Ectodermal cell (in vitro differentiated cells): ENCODE results near the gene APC2.

ENCODE experiments used
- H3K27ac ChIP-seq: 2 replicates; pipeline ENCODE4 v1.7.0; 2013; ENCODE audit warnings: mild to moderate bottlenecking, low read depth, low read length; ENCODE audit not compliant: insufficient read depth, poor library complexity, severe bottlenecking
- H3K27me3 ChIP-seq: 2 replicates; pipeline ENCODE4 v1.7.0; 2013; ENCODE audit warnings: mild to moderate bottlenecking, low read length; ENCODE audit not compliant: insufficient read depth, control insufficient read depth, poor library complexity, severe bottlenecking
- H3K36me3 ChIP-seq: one replicate; pipeline ENCODE4 v1.7.0; 2013; ENCODE audit warnings: low read length; ENCODE audit not compliant: control insufficient read depth, insufficient read depth
- H3K4me1 ChIP-seq: one replicate; pipeline ENCODE4 v1.7.0; 2013; ENCODE audit warnings: low read length; ENCODE audit not compliant: control insufficient read depth, insufficient read depth
- H3K4me3 ChIP-seq: 2 replicates; pipeline ENCODE4 v1.7.0; 2013; ENCODE audit warnings: low read depth, low read length, control low read depth; ENCODE audit not compliant: insufficient read depth
- H3K9me3 ChIP-seq: 2 replicates; pipeline ENCODE4 v1.7.0; 2013; ENCODE audit warnings: mild to moderate bottlenecking, low read length, moderate library complexity; ENCODE audit not compliant: control insufficient read depth
- WGBS, 2 experiments: methylation state at CpG; one replicate each; pipeline ENCODE4 v1.1.7; 2013; ENCODE audit warnings: missing lambda C conversion rate in 2 of 2; 5-methylcytosine and 5-hydroxymethylcytosine counted together

Gene APC2

DNA sequence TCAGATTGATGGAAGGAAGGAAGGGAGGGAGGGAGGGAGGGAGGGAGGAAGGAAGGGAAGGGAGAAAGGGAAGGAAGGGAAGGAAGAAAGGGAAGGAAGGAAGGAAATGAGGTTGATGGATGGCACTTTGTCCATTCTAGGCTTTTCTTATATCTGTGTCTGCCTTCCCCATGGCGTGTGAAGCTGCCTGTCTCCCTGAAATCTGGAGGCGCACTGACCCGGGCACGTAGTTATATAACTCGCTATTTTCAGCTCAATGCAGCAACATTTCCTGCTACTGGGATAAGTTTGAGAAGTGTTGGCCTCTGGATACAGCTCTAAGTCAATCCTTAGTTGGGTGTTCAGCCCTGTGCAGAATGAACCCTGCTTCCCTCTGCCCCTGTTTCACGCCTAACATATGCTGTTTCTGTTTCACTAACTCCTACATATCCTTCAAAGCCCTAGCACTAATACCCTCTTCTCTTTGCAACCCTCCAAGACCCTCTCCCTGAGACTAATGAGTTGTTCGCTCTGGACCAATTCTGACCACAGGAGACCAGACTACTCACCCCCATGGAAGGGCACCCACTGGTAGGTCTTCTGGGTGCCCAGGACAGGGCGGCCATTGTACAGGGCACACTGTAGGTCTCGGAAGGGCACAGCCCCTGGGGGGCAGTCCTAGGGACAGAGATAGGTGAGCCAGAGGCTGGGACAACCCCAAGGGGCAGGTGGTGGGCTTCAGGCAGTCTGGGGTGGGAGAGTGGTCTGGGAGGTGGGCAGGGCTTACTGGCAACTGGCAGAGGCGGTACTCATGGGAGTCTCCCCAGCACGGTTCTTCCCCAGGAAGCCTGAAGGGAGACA, 59.9 kb downstream of the APC2 start:
- no peak overlapping the region for H3K4me3 ChIP-seq
- peaks cover 11% of the 10 kb centered on the region for H3K4me1 ChIP-seq
- no peak overlapping the region for H3K27ac ChIP-seq
- no peaks in the 10 kb centered on the region for H3K9me3 ChIP-seq
- peaks cover 56% of the 10 kb centered on the region for H3K27me3 ChIP-seq
- no peaks in the 10 kb centered on the region for H3K36me3 ChIP-seq
- WGBS, 2 experiments: 73 to 75% methylated on average over 11 of the region's 11 CpGs

DNA sequence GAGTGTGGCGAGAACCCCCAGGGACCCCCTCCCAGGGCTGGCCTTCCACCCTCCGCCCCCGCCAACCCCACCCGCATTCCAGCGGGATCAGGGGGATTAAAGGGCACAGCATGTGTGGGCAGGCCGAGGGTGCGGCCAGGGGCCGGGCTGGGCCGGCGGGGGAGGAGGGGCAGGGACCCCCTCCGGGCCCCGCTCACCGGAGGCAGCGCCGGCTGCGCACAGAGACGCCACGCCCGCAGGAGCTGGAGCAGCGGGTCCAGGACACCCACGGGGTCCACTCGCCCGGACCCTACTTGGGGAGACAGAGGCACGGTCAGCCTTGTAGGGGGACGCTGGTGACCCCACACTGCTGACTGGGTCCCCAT, 60.5 kb downstream of the APC2 start:
- H3K27me3 ChIP-seq: peaks cover 59% of the 10 kb centered on the region
- H3K27ac ChIP-seq: no peak overlapping the region
- H3K4me3 ChIP-seq: no peak overlapping the region
- WGBS, 2 experiments: 26 to 29% methylated on average over 25 of the region's 25 CpGs
- peaks cover 11% of the 10 kb centered on the region for H3K4me1 ChIP-seq
- H3K36me3 ChIP-seq: no peaks in the 10 kb centered on the region
- no peaks in the 10 kb centered on the region for H3K9me3 ChIP-seq

DNA sequence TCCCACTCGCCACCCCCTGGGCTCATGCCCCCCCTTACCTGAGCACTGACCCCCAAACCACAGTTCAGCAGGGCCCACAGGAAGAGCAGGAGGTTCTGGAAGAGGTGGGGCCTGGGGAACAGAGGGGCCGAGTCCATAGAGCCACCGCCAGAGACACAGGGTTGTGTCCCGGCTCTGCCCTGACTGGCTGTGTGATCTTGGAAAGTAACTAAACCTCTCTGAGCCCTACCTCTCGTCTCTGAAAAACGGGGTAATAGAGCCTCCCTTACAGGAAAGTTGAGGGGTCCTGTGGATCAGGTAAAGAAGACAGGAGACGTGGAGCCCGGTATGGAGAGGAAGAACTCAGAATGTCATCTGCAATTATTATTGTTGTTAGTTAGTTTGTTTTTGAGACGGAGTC, 60.9 kb downstream of the APC2 start:
- 65 to 67% methylated on average over 9 of the region's 9 CpGs for WGBS, 2 experiments
- Histone ChIP-seq H3K36me3 (no peaks in the 10 kb centered on the region), H3K9me3 (no peaks in the 10 kb centered on the region), H3K4me1 (peaks cover 11% of the 10 kb centered on the region), H3K4me3 (no peak overlapping the region), H3K27ac (no peak overlapping the region), H3K27me3 (peaks cover 61% of the 10 kb centered on the region)

DNA sequence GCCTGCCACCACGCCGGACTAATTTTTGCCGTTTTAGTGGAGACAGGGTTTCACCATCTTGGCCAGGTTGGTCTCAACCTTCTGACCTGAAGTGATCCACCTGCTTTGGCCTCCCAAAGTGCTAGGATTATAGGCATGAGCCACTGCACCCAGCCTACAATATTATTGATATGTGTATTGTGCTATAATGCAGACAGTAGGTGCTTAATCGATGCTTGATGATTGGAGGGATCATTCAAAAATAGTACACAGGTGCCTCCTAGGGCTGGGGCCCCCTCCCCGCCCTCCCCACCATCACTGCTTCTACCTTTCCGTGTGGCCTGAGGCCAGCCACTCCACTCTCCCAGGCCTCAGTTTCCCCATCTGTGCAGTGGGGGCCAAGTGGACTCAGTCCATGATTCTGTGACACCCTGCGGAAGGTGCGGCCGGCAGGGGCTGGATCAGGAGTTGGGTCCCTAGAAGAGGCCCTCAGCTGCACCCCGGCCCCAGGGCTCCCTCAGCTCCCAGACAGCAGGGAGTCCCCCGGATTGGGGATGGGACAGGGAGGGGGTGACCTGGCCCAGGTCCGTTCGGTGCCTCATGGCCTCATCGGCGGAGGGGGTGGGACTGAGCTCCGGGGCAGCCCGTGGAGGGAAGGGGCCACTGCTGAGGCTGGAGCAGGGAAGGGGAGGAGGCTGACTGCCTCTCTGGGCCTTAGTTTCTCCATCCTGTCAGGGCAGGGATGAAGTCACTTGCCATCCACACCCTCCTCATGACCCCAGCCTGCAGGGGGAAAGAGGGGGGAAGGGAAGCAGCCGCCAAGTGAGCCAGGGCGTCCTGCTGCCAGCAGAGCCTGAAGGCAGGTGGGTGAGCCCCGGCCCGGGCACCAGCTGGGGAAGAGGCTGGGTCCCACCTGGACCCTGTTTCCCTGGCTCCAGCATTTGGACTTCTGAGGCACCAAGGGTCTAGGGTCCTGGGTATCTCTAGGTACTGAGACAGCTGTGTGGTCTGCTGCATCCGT, 61.7 kb downstream of the APC2 start:
- 70 to 77% methylated on average over 22 of the region's 22 CpGs for WGBS, 2 experiments
- Histone ChIP-seq H3K27ac (no peak overlapping the region), H3K36me3 (no peaks in the 10 kb centered on the region), H3K4me3 (no peak overlapping the region), H3K27me3 (peaks cover 62% of the 10 kb centered on the region), H3K4me1 (peaks cover 11% of the 10 kb centered on the region), H3K9me3 (no peaks in the 10 kb centered on the region)

DNA sequence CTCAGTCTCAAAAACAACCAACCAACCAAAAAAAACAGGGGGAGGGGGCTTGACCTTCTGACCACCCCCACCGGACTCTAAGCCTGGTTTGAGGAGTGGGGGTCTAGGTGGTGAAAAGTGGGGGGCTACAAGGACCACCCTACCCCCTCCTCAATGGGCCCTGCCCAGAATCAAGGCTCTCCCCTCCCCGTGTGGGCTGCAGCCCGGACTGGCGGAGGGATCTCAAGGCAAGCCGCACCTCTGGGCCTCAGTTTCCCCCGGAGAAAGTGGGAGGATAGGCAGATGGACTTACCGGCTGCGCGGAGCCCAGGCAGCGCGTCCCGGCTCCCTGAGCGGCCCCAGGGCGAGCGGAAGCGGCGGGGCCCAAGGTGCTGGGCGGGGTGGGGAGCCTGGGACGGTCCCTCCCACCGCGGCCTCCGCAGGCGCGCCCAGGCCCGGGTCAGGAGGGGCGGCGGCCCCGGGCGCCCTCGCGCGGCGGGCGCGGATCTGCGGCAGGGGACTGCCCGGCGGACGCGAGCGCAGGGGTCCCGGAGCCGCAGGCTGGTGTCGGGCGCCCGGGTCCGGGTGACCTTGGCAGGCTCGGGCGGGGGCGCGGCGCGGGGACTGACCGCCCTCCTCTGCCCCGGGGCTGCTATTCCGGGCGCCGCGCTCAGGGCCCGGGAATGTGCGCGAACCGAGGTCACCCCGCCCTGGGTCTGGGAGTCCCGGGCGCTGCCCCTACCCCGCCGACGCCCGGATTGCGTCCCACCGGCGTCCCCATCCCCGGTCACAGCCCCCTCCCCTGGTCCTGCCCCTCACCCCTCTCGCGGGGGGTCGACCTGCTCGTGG, 63.0 kb downstream of the APC2 start, which contains the start of gene ADAMTSL5:
ADAMTSL5 (minus strand) TSS at position 349 of the 828 bp plus-strand sequence. CDS start 2,076 bp downstream, outside the sequence.
- H3K36me3 ChIP-seq: no peaks in the 10 kb centered on the region
- H3K27me3 ChIP-seq: peaks cover 62% of the 10 kb centered on the region
- H3K9me3 ChIP-seq: no peaks in the 10 kb centered on the region
- no peak within 1 kb of the TSS for H3K4me3 ChIP-seq
- peaks cover 11% of the 10 kb centered on the region for H3K4me1 ChIP-seq
- 5 to 6% methylated on average over 77 to 78 of the region's 78 CpGs for WGBS, 2 experiments
- H3K27ac ChIP-seq: no peak within 1 kb of the TSS

DNA sequence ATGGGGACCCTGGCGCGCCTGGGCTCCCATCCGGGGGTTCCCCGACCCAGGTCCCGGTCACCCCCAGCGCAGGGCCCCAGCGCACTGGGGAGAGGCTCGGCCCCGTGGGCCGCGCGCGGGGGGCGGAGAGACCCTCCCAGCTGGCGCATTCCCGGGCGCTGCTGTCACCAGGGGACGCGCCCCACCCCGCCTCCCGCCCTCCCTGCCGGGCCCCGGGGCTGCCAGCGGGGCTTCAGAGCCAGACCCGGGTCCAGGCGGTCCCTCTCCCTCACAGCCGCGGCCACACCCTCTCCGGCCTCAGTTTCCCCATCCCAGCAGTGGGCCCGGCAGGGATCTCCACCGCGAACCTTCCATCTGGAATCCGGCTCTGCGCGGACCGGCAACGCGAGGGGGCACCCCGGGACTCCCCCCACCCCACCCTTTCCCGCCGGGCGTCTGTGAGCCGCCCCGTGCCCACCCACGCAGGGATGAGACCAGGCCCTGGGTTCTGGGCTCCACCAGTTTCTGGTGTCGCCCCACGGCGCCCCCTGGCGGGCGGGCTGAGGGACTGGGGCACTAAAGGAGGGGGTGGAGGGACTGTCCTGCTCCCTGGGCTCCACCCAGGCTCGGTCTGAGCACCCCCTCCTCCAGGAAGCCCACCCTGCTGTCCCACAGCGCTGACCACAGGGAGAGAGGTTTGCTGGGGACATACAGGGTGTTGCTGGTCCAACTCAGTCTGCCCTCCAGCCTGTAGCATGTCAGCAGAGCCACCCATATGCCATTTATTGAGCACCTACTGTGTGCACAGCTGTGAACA, 63.8 kb downstream of the APC2 start:
- peaks cover 62% of the 10 kb centered on the region for H3K27me3 ChIP-seq

DNA sequence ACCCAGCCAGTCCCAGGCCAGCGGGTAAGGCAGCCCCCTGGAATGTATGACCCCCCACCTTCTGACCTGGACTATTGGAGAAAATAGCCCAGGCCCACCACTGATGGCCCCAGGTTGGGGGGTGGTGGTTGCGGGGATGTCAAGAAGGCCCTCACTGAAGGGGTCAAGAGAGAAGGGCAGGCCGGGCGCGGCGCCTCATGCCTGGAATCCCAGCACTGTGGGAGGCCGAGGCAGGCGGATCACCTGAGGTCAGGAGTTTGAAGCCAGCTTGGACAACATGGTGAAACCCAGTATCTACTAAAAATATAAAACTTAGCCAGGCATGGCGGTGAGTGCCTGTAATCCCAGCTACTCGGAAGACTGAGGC, 64.4 kb downstream of the APC2 start:
- WGBS, 2 experiments: 71 to 77% methylated on average over 10 of the region's 10 CpGs
- H3K27ac ChIP-seq: no peak overlapping the region
- H3K27me3 ChIP-seq: peaks cover 59% of the 10 kb centered on the region
- no peaks in the 10 kb centered on the region for H3K36me3 ChIP-seq
- H3K4me3 ChIP-seq: no peak overlapping the region
- peaks cover 11% of the 10 kb centered on the region for H3K4me1 ChIP-seq
- no peaks in the 10 kb centered on the region for H3K9me3 ChIP-seq

More for the DNA sequence above, 63.8 kb downstream of the APC2 start:
- 19 to 21% methylated on average over 52 of the region's 52 CpGs for WGBS, 2 experiments
- H3K36me3 ChIP-seq: no peaks in the 10 kb centered on the region
- H3K4me3 ChIP-seq: no peak overlapping the region
- H3K4me1 ChIP-seq: peaks cover 11% of the 10 kb centered on the region
- no peak overlapping the region for H3K27ac ChIP-seq
- H3K9me3 ChIP-seq: no peaks in the 10 kb centered on the region

DNA sequence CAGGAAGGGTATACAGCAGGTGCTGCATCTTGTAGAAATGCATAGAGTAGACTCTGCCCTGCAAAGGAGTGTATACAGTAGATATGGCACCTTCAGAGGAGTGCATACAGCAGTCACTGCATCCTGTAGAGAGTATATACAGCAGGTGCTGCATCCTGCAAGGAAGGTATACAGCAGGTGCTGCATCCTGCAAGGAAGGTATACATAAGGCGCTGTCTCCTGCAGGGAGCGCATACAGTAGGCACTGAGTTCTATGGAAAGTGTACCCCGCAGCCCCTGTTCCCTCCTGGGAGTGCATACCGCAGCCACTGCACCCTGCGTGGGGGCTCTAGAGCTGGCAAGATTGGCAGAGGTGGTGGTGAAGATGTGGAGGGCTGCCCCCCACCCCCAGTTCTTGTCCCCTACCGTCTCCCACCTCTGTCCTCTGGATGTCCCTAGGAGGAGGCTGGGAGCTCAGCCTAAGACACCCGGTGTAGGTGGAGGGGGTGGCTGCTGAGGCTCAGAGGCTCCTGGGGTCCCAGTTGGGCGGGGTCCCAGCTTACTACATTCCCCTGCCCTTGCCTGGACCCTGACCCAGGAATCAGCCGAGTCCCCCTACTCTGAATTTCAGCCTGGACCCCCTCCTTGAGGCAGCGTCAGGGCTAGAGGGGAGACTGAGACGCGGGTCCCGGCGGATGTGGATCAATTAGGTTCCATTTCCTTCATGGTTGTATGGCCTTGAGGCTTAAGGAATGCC, 65.2 kb downstream of the APC2 start:
- no peaks in the 10 kb centered on the region for H3K36me3 ChIP-seq
- H3K4me1 ChIP-seq: peaks cover 9% of the 10 kb centered on the region
- H3K27me3 ChIP-seq: peaks cover 60% of the 10 kb centered on the region
- no peak overlapping the region for H3K27ac ChIP-seq
- no peak overlapping the region for H3K4me3 ChIP-seq
- WGBS, 2 experiments: 81 to 82% methylated on average over 13 to 14 of the region's 14 CpGs
- H3K9me3 ChIP-seq: no peaks in the 10 kb centered on the region

DNA sequence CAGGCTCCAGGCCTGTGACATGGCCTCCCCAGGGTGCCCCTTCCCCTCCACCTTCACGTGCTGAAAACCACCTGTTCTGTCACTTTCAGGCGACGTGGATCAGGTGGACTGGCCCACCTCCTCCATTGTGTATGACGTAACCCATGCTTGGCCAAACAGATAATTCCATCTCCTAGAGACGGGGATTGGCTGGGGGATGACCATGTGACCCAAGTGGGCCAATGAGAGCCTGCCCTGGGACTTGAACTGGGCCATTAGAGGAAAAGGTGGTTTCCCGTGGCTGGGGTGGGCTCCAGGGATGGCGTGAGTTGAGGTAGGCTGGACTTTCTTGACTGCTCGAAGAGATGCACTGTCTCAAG, 66.5 kb downstream of the APC2 start:
- no peak overlapping the region for H3K4me3 ChIP-seq
- no peaks in the 10 kb centered on the region for H3K36me3 ChIP-seq
- H3K4me1 ChIP-seq: no peaks in the 10 kb centered on the region
- 83 to 84% methylated on average over 8 of the region's 8 CpGs for WGBS, 2 experiments
- no peaks in the 10 kb centered on the region for H3K9me3 ChIP-seq
- H3K27ac ChIP-seq: no peak overlapping the region
- H3K27me3 ChIP-seq: peaks cover 53% of the 10 kb centered on the region
